Measurements from ENCODE around the gene TMEM244.

DNA sequence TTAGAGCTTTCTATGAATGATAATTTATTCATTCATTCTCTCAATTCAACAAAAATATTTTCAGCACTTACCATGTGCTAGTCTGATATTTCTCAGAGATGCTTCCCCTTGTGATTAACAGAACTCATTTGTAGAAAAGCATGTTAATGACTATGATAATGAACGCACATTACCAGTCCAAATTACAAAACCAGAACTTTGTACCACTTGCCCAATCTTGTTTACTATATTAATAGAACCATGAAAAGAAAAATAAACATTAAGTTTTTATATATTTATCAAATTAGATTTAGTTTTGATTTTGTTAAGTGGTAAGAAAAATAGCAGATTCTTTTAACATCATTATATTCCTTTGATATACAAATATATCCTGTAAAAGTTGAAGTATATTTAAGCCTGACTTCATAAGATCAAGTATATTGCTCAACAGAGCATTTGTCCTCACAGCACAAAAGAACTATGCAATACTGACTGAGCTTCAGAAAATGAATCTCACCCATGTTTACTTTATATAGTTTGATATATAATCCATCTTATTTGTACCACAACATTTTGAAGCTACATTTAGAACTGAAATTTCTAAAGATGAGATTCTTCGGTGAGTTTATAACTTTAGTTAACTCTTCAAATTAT is 48.9 kb downstream of the TMEM244 start:
- TF ChIP-seq, protein P1, sequence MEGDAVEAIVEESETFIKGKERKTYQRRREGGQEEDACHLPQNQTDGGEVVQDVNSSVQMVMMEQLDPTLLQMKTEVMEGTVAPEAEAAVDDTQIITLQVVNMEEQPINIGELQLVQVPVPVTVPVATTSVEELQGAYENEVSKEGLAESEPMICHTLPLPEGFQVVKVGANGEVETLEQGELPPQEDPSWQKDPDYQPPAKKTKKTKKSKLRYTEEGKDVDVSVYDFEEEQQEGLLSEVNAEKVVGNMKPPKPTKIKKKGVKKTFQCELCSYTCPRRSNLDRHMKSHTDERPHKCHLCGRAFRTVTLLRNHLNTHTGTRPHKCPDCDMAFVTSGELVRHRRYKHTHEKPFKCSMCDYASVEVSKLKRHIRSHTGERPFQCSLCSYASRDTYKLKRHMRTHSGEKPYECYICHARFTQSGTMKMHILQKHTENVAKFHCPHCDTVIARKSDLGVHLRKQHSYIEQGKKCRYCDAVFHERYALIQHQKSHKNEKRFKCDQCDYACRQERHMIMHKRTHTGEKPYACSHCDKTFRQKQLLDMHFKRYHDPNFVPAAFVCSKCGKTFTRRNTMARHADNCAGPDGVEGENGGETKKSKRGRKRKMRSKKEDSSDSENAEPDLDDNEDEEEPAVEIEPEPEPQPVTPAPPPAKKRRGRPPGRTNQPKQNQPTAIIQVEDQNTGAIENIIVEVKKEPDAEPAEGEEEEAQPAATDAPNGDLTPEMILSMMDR (IDR thresholded peaks at IDR 0.05), result no peak
- no peak for TF ChIP-seq POLR2A (IDR thresholded peaks at IDR 0.05)

Measured in prostate gland (tissue), 2 donors.